ENCODE measurements around the gene SLC8A3.

GRCh38 chr14:70152704-70153103 lies 36.0 kb downstream of the SLC8A3 start:
- TF ChIP-seq CTCF (IDR thresholded peaks at IDR 0.05) (no peak), POLR2A (IDR thresholded peaks at IDR 0.05) (no peak)
